Stimulated activated CD4-positive, alpha-beta T cell treated with anti-CD3 and anti-CD28 coated beads, Interleukin-1b, Interleukin-23, amount 100 ng/mL, for 1 hour (primary cell): ENCODE data around the gene CD37.
"Not testable (repeated sequence)": the region's sequence is repeated elsewhere in the genome, so short reads cannot be mapped to it uniquely, and the experiment has no call there.

Source experiments
- DNase-seq, 2 donors: peaks; one replicate each; pipeline ENCODE4 v3.0.0-alpha.2; 2020; ENCODE audit warnings: low read depth in 2 of 2

Gene CD37

DNA sequence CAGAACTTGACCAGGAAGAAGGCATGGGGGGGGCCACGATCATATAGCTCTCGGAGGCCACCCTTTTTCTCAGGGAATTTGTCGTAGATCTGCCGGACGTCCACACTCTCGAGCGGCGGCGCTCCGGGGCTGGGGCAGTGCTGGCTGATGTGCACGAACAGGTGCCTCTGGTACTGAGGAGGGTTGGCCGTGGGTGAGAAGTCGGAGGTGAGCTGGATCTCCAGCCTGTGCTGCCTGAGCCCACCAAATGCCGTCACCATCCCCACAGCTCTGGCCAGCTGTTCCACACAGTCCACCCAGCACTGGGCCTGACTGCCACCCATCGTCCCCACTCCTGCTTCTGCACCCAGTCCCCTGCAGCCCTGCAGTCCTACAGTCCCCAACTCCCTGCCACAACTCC is 12.0 kb downstream of the CD37 start:
- no peak for DNase-seq

DNA sequence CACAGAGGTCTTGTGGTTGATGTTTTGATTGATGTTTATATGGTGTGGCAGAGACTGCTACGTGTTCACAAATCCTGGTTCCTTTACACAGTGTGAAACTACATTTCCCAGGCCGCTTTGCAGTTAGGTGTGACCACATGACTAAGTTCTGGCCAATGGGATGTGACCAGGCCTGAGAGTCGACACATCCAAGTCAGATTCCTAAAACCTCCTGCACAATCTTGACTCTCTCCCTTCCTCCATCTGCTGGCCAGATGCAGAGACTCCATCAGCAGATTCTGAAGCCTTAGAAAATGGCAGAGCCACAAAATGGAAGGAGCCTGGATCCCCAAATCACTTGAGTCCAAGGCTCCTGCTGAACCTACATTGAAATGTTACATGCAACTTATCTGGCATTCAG is 12.6 kb downstream of the CD37 start:
- no peak for DNase-seq

DNA sequence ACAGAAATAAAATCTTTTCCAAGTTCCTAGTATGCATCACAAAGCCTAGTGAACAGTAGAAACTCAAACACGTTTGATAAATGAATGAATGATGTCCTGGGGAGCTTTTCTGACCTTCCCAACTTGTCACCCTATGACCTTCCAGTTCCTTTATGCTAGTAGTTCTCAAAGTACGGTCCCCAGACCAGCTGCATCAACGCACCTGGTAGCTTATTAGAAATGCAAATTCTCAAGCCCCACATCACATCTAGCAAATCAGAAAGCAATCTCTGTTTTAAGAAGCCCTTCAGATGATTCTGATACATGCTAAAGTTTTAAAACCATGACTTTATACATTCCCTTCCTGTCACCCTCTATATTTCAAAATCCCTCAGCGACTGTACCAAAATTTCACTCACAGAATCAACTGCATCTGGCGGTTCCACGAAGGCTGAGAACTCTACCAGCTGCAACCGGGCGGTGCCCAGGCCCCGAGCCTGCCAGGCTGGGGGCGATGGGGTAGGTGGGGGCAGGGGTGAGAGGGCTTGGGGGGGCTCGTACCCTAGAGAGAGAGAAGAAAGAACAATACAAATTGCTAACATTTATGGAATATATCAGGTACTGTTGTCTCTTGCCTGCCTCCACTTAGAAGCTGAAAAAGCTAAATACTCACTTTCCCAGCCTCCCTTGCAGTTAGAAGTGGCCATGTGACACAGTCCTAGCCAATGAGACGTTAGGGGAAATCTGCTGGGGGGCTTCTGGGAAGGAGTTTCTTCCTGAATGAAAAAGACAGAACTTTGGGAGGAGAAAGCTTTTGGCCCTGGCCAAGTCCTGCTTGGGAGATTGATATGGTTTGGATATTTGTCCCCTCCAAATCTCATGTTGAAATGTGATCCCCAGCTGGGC is 13.3 kb downstream of the CD37 start:
- no peak for DNase-seq

DNA sequence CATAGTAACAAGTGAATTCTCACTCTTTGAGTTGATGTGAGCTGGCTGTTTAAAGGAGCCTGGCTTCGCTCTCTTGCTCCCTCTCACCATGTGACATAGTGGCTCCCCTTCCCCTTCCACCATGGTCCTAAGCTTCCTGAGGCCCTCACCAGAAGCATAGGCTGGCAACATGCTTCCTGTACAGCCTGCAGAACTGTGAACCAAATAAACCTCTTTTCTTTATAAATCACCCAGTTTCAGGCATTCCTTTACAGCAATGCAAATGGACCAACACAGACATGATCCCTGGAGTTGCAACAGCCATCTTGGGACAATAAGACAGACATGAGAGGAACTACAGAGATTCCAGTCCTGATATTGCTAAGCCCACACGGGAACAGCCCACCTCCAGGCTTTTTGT is 14.4 kb downstream of the CD37 start:
- DNase-seq = no peak

DNA sequence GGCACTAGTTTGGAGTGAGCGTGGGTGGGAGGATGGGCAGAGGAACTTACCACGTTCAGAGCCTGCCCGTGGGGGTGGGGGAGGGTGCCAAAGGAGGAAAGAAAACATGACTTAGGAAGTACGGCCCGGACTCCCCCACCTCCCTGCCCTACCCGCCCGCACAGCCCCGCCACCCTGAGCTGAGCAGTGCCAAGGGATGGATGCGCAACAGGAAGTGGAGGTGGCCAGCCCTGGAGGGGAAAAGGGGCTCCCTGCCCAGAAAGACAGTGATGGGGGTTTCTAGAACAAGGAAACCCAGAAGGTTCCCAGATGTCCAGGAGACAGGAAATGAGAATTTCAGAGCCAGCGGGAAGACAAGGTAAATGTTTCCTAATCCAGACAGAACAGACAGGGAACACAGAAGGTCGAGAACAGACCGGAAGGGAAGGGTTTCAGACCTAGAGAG is 20.7 kb downstream of the CD37 start:
- DNase-seq = no peak

DNA sequence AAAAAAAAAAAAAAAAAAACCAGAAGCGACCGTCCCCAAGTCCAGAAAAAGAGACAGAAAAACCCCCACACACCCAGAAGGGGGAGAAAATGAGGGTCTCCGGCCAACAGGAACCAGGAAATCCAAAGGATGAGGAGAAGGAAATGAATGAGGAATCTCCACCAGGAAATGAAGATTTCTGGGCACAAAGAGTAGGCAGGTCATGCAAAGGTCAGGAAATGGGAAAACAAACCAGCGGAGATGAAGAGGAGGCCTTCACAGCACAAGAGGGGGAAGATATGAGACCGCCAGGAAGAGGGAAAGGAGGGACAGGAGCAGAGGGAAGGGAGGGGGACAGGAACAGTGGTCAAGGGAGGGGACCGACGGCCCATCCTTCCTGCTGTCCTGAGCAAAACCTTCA is 21.2 kb downstream of the CD37 start:
- DNase-seq = no peak

DNA sequence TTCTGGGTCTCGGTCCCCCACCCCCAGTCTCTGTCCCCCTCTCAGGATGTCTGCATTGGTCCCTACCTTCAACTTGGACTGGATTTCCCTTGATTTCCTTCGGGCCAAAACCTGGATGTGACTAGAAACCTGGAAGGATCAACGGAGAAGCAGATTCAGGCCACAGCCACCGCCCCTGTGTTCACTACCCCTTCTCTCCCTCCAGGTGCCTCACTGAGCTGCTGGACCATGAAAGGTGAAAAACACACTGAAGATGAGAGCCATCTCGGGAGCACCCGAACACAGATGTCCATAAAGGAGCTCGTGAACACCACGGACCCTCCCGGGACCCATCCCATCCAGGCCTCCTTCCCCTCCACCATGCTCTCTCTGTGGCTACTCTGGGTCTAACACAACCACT is 22.0 kb downstream of the CD37 start:
- DNase-seq = no peak

DNA sequence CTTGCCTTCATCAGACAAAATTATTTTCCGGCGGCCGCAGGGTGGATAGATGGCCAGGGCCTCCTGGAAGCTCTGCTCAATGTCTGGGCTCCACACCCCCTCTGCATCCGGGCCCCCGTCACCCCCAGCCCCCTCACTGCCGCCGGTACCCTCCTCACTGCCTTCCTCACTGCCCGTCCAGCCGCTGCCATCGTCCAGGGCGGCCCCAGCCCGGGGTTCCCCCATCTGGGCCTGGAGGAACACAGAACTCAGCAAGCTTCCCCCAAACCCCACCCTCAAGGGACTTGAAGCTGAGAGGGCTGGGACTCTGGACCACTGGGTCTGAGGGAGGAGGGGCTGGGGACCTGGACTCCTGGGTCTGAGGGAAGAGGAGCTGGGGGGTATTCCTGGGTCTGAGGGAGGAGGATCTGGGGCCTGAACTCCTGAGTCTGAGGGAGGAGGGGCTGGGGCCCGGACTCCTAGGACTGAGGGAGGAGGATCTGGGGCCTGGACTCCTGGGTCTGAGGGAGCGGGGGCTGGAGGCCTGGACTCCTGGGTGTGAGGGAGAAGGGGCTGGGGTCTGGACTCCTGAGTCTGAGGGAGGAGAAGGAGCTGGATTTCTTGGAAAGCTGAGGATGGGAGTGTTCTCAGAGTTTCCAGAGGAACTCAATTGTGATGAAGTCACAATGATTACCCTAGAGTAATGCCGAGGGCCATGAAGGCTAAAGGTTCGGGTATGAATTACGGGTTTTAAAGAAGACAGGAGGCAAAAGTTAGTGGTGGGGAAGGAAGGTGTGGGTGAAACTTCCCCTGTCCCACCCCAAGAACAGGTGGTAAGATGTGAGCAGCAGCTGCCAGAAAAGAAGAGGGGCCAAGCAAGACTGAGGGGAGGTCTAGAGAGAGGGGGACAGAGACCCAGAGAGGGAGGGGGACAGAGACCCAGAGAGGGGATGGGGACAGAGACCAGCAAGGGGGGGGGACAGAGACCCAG is 24.9 kb downstream of the CD37 start:
- no peak for DNase-seq

DNA sequence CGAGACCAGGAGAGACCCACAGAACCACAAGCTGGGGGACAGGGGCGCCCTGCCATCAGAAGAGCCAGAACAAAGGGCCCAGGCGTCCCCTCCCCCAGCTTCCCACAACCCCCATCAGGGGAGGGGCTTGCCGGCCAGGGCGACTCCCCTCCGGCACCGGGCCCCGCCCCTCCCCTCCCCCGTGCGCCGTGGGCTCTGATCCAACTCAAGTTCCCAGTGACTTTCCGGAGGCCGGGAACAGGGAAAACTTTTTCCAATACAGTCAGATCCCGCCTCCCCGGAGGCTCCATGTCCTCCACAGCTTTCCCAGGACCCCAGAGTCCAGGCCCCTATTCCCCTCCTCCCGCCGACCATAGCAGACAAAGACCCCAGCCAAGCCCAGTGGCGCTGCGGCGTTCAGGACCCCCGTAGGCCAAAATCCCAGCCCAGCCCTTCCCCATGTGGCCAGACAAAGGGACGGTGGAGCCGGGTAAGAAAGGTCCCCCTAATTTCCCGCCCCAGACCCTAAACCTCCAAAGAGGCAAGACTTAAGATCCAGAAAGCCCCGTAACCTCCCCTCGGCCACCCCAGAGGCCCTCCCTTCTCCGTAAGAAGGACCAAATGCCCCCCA is 26.3 kb downstream of the CD37 start:
- DNase-seq = no peak

DNA sequence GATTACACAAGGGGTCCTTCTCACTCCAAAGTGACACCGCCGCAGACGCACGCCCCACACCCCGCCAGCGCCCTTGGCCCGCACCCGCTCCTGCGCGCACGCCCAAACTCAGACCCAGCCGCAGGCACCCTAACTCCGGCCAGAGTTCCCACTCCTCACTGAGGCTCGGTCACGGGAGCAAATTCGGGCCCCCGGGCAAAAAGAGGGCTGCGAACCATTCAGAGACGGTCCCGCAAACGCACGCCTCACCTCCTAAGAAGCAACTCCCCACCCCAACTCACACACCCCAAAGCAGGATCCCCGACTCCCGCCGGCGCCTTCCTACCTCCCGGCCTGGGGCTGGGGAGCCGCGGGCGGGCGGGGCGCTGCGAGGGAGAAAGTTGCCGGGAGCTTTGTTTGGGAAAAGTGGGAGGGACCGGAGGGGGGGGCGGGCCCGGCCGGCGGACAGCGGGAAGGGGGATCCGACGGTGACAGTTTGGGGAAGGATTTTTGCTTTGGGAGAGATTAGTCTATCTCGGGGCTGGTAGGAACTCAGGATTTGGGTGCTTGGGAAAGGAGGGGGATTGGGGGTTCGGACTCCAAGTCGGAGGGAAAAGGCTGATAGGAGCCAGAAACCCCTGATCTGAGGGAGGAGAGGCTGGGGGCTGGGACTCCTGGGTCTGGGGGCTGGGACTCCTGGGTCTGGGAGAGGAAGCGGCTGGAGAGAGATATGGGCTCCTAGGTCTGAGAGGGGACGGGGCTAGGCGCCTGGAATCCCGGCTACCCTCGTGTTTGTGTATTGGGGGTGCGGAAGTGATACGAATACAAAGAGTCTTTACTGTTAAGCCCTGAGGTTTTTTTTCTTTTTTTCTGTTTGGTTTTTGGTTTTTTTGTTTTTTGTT is 27.1 kb downstream of the CD37 start, which contains the start of gene TEAD2:
TEAD2 (minus strand) TSS at position 369 of the 881 bp plus-strand sequence. CDS start 2,341 bp downstream, outside the sequence.
- no peak for DNase-seq

DNA sequence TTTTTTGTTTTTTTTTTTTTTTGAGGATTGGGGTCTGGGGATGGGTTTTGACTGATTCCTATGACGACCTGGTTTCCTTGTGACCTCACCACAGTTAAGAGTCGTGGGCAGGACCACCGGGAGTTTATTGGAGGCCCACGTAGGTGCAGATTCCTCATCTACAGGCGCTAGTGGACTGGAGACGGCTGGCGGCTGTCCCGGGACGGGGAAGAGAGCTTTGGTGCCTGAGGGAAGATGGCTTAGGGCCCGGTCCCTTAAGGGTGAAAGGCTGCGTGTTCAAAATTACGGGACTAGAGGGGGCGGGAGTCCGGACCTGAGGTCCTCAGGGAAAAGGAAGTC is 27.7 kb downstream of the CD37 start:
- DNase-seq = no peak

DNA sequence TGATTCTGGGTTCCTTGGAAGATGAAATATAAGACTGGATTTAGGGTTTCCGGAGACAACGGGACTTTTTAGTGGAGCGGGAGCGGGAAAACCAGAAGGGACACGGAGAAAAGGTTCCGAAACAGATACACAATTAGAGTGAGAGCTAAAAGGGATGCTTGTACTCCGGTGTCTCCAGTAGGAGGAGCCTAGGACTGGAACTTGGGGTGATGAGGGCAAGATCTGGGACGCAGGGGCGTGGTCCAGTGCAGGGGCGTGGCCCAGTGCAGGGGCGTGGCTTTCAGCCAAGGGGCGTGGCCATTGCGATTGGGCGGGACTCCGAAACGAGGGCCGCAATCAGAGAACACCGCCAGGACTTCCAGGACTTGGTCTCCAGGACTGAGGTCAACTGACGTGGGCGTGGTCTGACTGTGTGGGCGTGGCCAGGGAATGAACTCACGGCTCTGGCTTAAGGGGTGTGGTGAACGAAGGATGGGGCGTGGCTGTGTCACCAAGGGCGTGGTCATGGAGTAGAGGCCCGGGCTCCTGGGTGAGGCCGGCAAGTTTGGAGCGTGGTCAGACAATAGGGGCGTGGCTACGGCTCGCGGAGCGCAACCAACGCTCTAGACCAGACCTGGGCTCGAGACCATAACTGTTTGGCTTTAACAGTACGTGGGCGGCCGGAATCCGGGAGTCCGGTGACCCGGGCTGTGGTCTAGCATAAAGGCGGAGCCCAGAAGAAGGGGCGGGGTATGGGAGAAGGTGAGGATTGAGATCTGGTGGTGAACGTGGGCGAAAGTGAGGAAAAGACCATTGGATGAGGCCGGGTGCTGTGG is 28.3 kb downstream of the CD37 start, which contains the start of gene DKKL1:
DKKL1 (plus strand) TSS at position 610 of the 815 bp plus-strand sequence; CDS start at position 732, 122 bp downstream.
- DNase-seq = peak; percentile 14 to 24

DNA sequence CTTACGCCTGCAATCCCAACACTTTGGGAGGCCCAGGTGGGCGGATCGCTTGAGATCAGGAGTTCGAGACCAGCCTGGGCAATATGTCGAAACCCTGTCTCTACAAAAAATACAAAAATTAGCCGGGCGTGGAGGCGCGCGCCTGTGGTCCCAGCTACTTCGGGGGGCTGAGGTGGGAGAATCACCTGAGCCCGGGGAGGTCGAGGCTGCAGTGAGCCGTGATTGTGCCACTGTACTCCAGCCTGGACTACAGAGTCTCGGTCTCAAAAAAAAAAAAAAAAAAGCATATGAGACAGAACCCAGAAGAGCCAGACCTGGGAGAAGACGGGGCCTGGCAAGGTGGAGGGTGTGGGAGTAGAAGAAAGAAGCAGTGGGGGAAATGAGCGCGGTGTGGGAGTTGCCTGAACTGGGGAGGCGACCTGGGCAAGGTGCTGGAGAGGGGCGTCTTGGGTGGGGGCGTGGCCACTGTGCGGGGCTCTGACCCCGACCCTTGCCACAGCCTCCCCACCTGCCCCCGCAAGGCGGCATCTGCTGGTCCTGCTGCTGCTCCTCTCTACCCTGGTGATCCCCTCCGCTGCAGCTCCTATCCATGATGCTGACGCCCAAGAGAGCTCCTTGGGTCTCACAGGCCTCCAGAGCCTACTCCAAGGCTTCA is 29.0 kb downstream of the CD37 start:
- DNase-seq = no peak

DNA sequence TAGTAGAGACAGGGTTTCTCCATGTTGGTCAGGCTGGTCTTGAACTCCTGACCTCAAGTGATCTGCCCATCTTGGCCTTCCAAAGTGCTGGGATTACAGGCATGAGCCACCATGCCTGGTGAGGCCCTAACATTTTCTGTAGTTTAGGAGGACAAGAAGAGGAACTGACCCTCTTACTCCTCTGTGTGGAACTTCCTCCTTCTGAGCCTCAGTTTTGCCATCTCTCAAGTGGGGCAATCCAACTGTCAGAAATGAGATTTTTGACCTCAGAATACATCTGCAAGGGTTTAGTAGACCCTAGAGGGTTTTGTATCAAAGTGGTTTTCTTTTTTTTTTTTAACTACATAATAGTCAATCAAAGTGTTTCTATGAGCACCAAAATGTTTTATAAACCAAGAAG is 30.9 kb downstream of the CD37 start:
- DNase-seq = no peak

DNA sequence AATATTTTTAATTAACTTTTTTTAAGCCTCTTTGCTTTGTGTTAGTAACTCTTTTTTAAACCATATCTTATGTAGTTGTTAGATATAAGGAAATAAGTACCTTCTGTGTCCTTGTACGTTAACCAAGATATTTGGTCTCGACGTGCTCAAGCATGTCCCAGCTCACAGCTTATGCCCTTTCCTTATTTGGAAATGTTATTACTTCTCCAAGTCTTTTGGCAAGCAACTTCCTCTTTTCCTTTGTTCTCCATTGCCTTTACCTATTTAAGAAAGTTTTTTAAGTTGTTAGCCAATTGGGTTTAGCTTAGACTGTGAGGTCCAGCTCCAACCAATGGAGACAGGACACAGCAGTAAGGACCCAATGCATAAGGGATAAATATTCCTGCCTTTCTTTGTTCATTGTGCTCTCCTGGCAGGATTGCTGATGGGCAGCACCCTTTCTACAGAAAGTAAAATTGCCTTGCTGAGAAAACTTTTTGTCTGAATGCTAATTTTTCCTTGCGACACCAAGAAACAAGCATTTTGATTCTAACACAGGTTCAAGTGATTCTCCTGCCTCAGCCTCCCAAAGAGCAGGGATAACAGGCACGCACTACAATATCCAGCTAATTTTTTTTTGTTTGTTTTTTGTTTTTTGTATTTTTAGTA is 33.6 kb downstream of the CD37 start:
- DNase-seq = no peak

DNA sequence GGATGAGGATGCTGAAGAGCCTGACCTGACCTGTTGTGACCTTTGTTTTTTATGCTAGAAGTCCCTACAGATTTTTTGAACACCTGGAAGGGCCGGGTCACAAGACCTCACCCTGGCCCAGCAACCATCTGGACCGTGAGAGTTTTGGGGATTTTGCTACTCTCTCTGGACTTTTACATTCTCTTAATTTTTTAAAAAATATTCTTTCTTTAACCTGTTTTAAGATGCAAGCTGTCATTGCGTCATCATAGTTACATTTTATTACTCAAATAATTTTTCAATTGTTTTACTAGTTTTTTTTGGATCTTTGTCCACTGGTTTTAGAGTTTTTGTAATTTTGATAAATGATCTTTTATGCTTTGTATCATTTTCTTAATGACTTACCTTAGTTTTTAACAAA is 36.0 kb downstream of the CD37 start:
- no peak for DNase-seq

DNA sequence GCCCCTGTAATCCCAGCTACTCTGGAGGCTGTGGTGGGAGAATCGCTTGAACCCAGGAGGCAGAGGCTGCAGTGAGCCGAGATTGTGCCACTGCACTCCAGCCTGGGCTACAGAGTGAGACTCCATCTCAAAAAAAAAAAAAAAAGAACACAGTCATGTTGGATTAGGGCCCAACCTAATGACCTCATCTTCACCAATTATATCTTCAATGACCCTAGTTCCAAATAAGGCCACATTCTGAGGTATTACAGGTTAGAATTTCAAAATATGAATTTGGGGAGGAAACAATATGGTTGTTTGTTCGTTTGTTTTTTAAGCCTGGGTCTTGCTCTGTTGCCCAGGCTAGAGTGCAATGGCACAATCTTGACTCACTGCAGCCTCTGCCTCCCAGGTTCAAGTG is 38.0 kb downstream of the CD37 start:
- not testable (repeated sequence) for DNase-seq

DNA sequence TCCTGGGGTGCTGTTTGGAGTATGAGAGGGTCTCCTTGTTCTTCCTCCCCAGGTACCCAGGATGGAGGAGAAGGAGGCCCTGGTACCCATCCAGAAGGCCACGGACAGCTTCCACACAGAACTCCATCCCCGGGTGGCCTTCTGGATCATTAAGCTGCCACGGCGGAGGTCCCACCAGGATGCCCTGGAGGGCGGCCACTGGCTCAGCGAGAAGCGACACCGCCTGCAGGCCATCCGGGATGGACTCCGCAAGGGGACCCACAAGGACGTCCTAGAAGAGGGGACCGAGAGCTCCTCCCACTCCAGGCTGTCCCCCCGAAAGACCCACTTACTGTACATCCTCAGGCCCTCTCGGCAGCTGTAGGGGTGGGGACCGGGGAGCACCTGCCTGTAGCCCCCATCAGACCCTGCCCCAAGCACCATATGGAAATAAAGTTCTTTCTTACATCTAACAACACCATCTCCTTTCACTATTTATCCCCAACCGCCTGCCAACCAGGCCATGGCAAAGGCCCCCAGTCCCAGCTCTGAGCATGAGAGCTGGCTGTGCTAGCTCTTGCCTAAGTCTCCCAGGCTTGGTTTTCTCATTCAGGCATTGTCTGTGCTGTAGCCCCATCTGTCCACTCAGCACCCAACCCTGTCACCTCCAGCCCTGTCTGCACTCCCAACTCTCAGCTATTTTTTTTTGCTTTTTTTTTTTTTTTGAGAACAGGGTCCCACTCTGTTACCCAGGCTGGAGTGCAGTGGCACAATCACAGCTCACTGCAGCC is 39.6 kb downstream of the CD37 start:
- no peak for DNase-seq
